Vagina (tissue), 2 donors: ENCODE data around the gene SOCS3.
A peak's percentile ranks its signal among the peaks of the same experiment; 100 is the strongest.

ENCODE experiments used
- CTCF ChIP-seq, 3 experiments: fragments of 450-650 bp in 2 of 3; fragments of 200-600 bp in 1 of 3; sonication (generic) in 1 of 3; IDR thresholded peaks; one replicate each; pipeline ENCODE4 v1.5.1; 2017 to 2019; ENCODE audit warnings: antibody characterized with exemption in 3 of 3, mild to moderate bottlenecking in 2 of 3, moderate library complexity in 2 of 3
- POLR2A ChIP-seq, 2 donors: fragments of 450-650 bp; IDR thresholded peaks; one replicate each; pipeline ENCODE4 v1.6.1; 2017; ENCODE audit warnings: antibody characterized with exemption in 2 of 2, mild to moderate bottlenecking in 2 of 2, moderate library complexity in 2 of 2
- POLR2AphosphoS5 ChIP-seq, 2 donors: sonication (generic); formaldehyde crosslinking; IDR thresholded peaks; one replicate each; pipeline ENCODE4 v1.9.0; 2017; ENCODE audit warnings: antibody characterized with exemption in 2 of 2, mild to moderate bottlenecking in 2 of 2, low read depth in 1 of 2; ENCODE audit not compliant: insufficient read depth in 1 of 2

DNA sequence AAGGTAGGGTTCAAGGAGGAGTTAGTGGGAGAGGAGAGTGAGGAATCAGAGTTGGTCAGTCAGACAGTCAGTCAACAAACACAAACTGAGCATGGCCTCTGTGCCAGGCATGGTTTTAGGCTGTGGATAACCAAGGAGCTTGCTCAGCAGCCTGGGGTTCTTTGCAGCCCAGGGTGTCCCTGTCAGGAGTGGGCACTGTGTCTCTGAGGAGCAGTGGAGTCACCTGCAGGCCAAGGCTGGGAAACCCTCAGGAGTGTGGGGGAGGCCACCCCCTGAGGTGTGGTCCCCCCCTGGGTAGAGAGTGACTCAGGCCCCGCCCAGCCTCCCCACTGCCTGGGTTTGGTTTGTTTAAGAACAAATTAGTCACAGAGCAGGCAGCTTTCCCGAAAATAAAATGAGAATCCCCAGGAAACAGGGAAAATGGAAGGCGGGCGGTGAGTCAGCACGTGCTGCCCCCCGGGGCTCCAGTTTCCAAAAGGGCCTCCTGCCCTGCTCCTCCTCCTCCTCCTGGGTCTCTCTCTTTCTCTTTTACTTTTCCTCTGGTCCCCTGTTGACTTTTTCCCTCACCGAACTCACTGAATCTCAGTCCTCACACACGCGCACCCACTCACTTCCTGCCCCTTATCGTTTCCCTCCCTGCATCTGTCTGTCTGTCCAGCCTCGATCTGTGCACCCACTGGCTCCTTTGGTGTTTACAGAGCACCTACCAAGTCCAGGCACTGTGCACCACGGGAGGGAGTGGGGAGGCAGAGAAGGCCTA, 44.3 kb downstream of the SOCS3 start:
- no peak for TF ChIP-seq CTCF (IDR thresholded peaks at IDR 0.05)
- peak; percentile 85 to 87 for TF ChIP-seq POLR2AphosphoS5 (IDR thresholded peaks at IDR 0.05; ENCODE audit: insufficient read depth in 1 of 2, low read depth in 1 of 2)
- peak in 1 of 2 donors; percentile 9 for TF ChIP-seq POLR2A (IDR thresholded peaks at IDR 0.05)
